K562 (cell line): ENCODE measurements around the gene PLXDC2. TPM values are rescaled to one million over a fixed set of nuclear protein-coding genes. Genes with fewer than 3 reads are reported as not detected.

Experiments used
- ATAC-seq: fragments of 200-7000 bp; cut with Tn5 transposase; 3 replicates; pipeline ENCODE4 v1.9.1; 2020; ENCODE audit warnings: moderate library complexity
- BruUV-seq: library from RNA; stranded (reverse); fragments of 400-500 nt; replicated peaks from 2 replicates; lab custom pipeline; 2021; lab: Mats Ljungman, UMichigan
- CTCF ChIA-PET: fragments of 300-600 bp; formaldehyde crosslinking; extraction: SDS; loops from one replicate; lab custom pipeline; 2021; ENCODE audit warnings: low intra/inter-chr PET ratio; lab: Yijun Ruan, JAX
- POLR2A ChIA-PET: fragments of 300-600, 350-650 bp; sonication (Branson Sonifier 250); formaldehyde crosslinking; extraction: SDS; loops from one replicate; lab custom pipeline; 2021; ENCODE audit warnings: antibody characterized with exemption, inconsistent platforms; lab: Yijun Ruan, JAX
- DNase-seq, 4 experiments: peaks; one replicate each; pipeline versions ENCODE4 v3.0.0 to v3.0.0-alpha.2; 2011 to 2018; ENCODE audit warnings: low spot score in 3 of 4, mixed read lengths in 3 of 4; ENCODE audit errors: extremely low read depth in 1 of 4
- FAIRE-seq: peaks from 2 replicates; lab custom pipeline; 2011; peaks lifted over from hg19 to GRCh38; lab: Jason Lieb, UNC
- H2AFZ ChIP-seq: 2 replicates; pipeline ENCODE4 v1.6.0; 2011; ENCODE audit warnings: low read depth, low read length, control low read depth, inconsistent platforms
- H3K27ac ChIP-seq: fragments of 200-600 bp; 3 replicates; pipeline ENCODE4 v1.8.0; 2011; ENCODE audit warnings: low read depth, mild to moderate bottlenecking, control low read depth, inconsistent platforms, low read length, moderate library complexity, mixed read lengths; ENCODE audit errors: extremely low read depth
- H3K27me3 ChIP-seq, 2 experiments: fragments of 300-600 bp in 1 of 2; 2 replicates in 1 of 2; 3 replicates in 1 of 2; pipeline versions ENCODE4 v1.6.0 to v1.8.0; 2011; ENCODE audit warnings: inconsistent platforms in 2 of 2, low read length in 2 of 2, mild to moderate bottlenecking in 1 of 2, mixed read lengths in 1 of 2, moderate library complexity in 1 of 2; ENCODE audit not compliant: control insufficient read depth in 2 of 2, insufficient read depth in 2 of 2
- H3K36me3 ChIP-seq: fragments of 300-600 bp; 3 replicates; pipeline ENCODE4 v1.8.0; 2011; ENCODE audit warnings: mild to moderate bottlenecking, low read length, inconsistent platforms; ENCODE audit not compliant: control insufficient read depth, insufficient read depth
- H3K4me1 ChIP-seq, 2 experiments: fragments of 200-600 bp in 1 of 2; replicated peaks in 1 of 2; 2 replicates in 1 of 2; 3 replicates in 1 of 2; pipeline versions ENCODE4 v1.5.1 to v1.8.0; 2011; ENCODE audit warnings: inconsistent platforms in 2 of 2, low read length in 2 of 2, mild to moderate bottlenecking in 1 of 2, mixed read lengths in 1 of 2, moderate library complexity in 1 of 2; ENCODE audit not compliant: control insufficient read depth in 2 of 2, insufficient read depth in 2 of 2
- H3K4me2 ChIP-seq: 2 replicates; pipeline ENCODE4 v1.6.1; 2011; ENCODE audit warnings: low read length, control low read depth, inconsistent platforms, mixed read lengths; ENCODE audit not compliant: insufficient read depth
- H3K4me3 ChIP-seq: fragments of 200-600 bp; sonication (generic), shearing (Covaris generic); 2 replicates; pipeline ENCODE4 v1.5.1; 2016; ENCODE audit warnings: control low read depth, inconsistent platforms
- H3K79me2 ChIP-seq: fragments of 200-600 bp; 3 replicates; pipeline ENCODE4 v1.8.0; 2011; ENCODE audit warnings: low read length, inconsistent platforms; ENCODE audit not compliant: control insufficient read depth, insufficient read depth
- H3K9ac ChIP-seq, 2 experiments: 2 replicates each; pipeline versions ENCODE4 v1.6.0 to v1.6.1; 2011; ENCODE audit warnings: low read depth in 2 of 2, low read length in 2 of 2, control low read depth in 1 of 2, inconsistent platforms in 1 of 2, mild to moderate bottlenecking in 1 of 2, mixed read lengths in 1 of 2; ENCODE audit not compliant: insufficient read depth in 1 of 2
- H3K9me1 ChIP-seq: one replicate; pipeline ENCODE4 v1.6.0; 2011; ENCODE audit warnings: inconsistent platforms, mild to moderate bottlenecking, low read length, moderate library complexity; ENCODE audit not compliant: control insufficient read depth, insufficient read depth
- H3K9me3 ChIP-seq: replicated peaks from 2 replicates; pipeline ENCODE4 v1.5.1; 2011; ENCODE audit warnings: low read depth, low read length, inconsistent platforms; ENCODE audit not compliant: control insufficient read depth, insufficient read depth
- H4K20me1 ChIP-seq: replicated peaks from 2 replicates; pipeline ENCODE4 v1.6.1; 2011; ENCODE audit warnings: low read length, inconsistent platforms, mixed read lengths; ENCODE audit not compliant: control insufficient read depth, insufficient read depth
- ARID3B ChIP-seq: fragments of 250-450 bp; sonication (Bioruptor Pico); IDR thresholded peaks from 2 replicates; pipeline ENCODE4 v1.4.0; 2020; ENCODE audit warnings: borderline replicate concordance
- CBFA2T2 ChIP-seq: fragments of 450-650 bp; conservative IDR thresholded peaks from 2 replicates; pipeline ENCODE4 v1.6.1; 2017; ENCODE audit warnings: mild to moderate bottlenecking
- FOXP1 ChIP-seq: sonication (generic); formaldehyde crosslinking; IDR thresholded peaks from 2 replicates; pipeline ENCODE4 v1.8.0; 2022; ENCODE audit warnings: mild to moderate bottlenecking, missing genetic modification reagents
- MITF ChIP-seq: IDR thresholded peaks from 2 replicates; pipeline ENCODE4 v1.6.1; 2014; ENCODE audit warnings: antibody characterized with exemption
- RNF2 ChIP-seq: sonication (generic); IDR thresholded peaks from 2 replicates; pipeline ENCODE4 v1.6.1; 2016
- ZNF121 ChIP-seq: sonication (generic); formaldehyde crosslinking; conservative IDR thresholded peaks from 2 replicates; pipeline ENCODE4 v1.8.0; 2022; ENCODE audit warnings: missing genetic modification reagents
- WGBS: fragments of 100-300 bp; shearing (Covaris generic); methylation state at CpG from one replicate; pipeline ENCODE4 v1.1.6; 2016; ENCODE audit warnings: low coverage, mixed read lengths; ENCODE audit not compliant: insufficient coverage; ENCODE audit errors: missing lambda C conversion rate; 5-methylcytosine and 5-hydroxymethylcytosine counted together
- in situ Hi-C: fragments of 300-500 bp; cut with MboI; formaldehyde crosslinking; loops from 4 replicates; pipeline ENCODE4 v1.15.0; 2018; ENCODE audit warnings: inconsistent platforms, mixed read lengths
- intact Hi-C: fragments of 100-400 bp; cut with micrococcal nuclease; formaldehyde crosslinking; loops from 2 replicates; pipeline ENCODE4 v1.14.2; 2022
- polyA plus RNA-seq, 8 experiments: library from polyadenylated mRNA; depleted of rRNA in 4 of 8; stranded (reverse) in 5 of 8; unstranded in 3 of 8; fragments of >200 nt; fragmentation: Nextera tagmentation in 2 of 8; fragmentation: Illumina TruSeq in 1 of 8; extraction: Ambion mirVana in 2 of 8; extraction: Trizol in 1 of 8; gene quantifications; 2 replicates each; pipeline versions ENCODE4 v1.2.1 to v1.2.3, GENCODE V29; 2011 to 2014; ENCODE audit warnings: inconsistent platforms in 1 of 8, missing spikeins in 1 of 8
- total RNA-seq, 7 experiments: library from RNA; depleted of rRNA in 6 of 7; stranded (reverse); fragments of >200 nt in 6 of 7; fragmentation: Illumina TruSeq in 2 of 7; extraction: Trizol in 2 of 7; gene quantifications; 2 replicates each; pipeline versions ENCODE4 v1.2.1 to v1.2.3, GENCODE V29; 2011 to 2021; ENCODE audit warnings: low replicate concordance in 1 of 7

The PLXDC2 gene
- total and polyA plus RNA-seq, 9 of the 15 experiments (the other 6 are each of a cell fraction or from before 2014, with no cell fraction given), result 0.01 to 0.33 (median 0.10) TPM; not detected in 3

GRCh38 chr10:19833170-19833824, 17.1 kb downstream of the PLXDC2 start (continued):
- no peak for TF ChIP-seq FOXP1 (CRISPR knock-in tag)

GRCh38 chr10:19835952-19836351, 19.7 kb downstream of the PLXDC2 start:
- 0% methylated on average over 2 of the region's 2 CpGs for WGBS
- H3K4me2 ChIP-seq, result no peak overlapping the region

More at GRCh38 chr10:19835952-19836351, 19.7 kb downstream of the PLXDC2 start:
- POLR2A ChIA-PET, result no interaction called here
- ATAC-seq, result no peak
- CTCF ChIA-PET, result no interaction called here
- no peaks in the 10 kb centered on the region for H3K9me1 ChIP-seq
- TF ChIP-seq MITF (no peak), ARID3B (CRISPR knock-in tag) (no peak), ZNF121 (peak; percentile 22; the same call in 1 of the 2 replicates), RNF2 (no peak), FOXP1 (CRISPR knock-in tag) (no peak), CBFA2T2 (no peak)
- no peaks in the 10 kb centered on the region for H4K20me1 ChIP-seq
- H3K4me3 ChIP-seq, result no peak overlapping the region
- DNase-seq, result no peak
- in situ Hi-C loops, result no loop called here
- no peaks in the 10 kb centered on the region for H3K79me2 ChIP-seq
- no peak for FAIRE-seq
- H3K27ac ChIP-seq, result no peak overlapping the region
- intact Hi-C loops, result no loop called here
- no peak overlapping the region for H3K9ac ChIP-seq
- no peaks in the 10 kb centered on the region for H3K4me1 ChIP-seq
- H3K27me3 ChIP-seq, result no peaks in the 10 kb centered on the region
- no peaks in the 10 kb centered on the region for H3K36me3 ChIP-seq
- H3K9me3 ChIP-seq, result no peaks in the 10 kb centered on the region; the same call in 1 of the 2 replicates
- BruUV-seq, result no TSS peak
- no peak overlapping the region for H2AFZ ChIP-seq
